Gastrocnemius medialis (tissue), 4 donors: ENCODE results near the gene SSTR3. TPM values are rescaled to one million over a fixed set of nuclear protein-coding genes. Genes with fewer than 3 reads are reported as not detected.

Source experiments
- ATAC-seq, 2 donors: fragments of 150-250 bp; one replicate each; pipeline ENCODE4 v1.9.1; 2016
- DNase-seq, 2 donors: peaks; one replicate each; pipeline ENCODE4 v3.0.0-alpha.2; 2019
- H3K27ac ChIP-seq, 4 donors: fragments of 200-600 bp; sonication (generic); 1 replicate in 1 of 4; 2 replicates in 3 of 4; pipeline ENCODE4 v1.5.1; 2016 to 2018; ENCODE audit warnings: mild to moderate bottlenecking in 2 of 4, moderate library complexity in 1 of 4
- H3K27me3 ChIP-seq, 3 donors: fragments of 200-600 bp; sonication (generic) in 2 of 3; 1 replicate in 1 of 3; 2 replicates in 2 of 3; pipeline versions ENCODE4 v1.5.1 to v1.6.0; 2016 to 2019; ENCODE audit warnings: mild to moderate bottlenecking in 1 of 3, moderate library complexity in 1 of 3
- H3K36me3 ChIP-seq, 2 donors: fragments of 200-600 bp; sonication (generic) in 1 of 2; one replicate each; pipeline ENCODE4 v1.5.1; 2017 to 2018
- H3K4me1 ChIP-seq, 2 donors: fragments of 200-600 bp; sonication (generic) in 1 of 2; one replicate each; pipeline ENCODE4 v1.5.1; 2016 to 2017; ENCODE audit warnings: mild to moderate bottlenecking in 2 of 2
- H3K4me3 ChIP-seq, 4 donors: fragments of 200-600 bp; sonication (generic) in 3 of 4; 1 replicate in 1 of 4; 2 replicates in 3 of 4; pipeline ENCODE4 v1.5.1; 2016 to 2019; ENCODE audit warnings: mild to moderate bottlenecking in 2 of 4
- H3K9me3 ChIP-seq, 3 donors: fragments of 200-600 bp; sonication (generic) in 2 of 3; 1 replicate in 1 of 3; 2 replicates in 2 of 3; pipeline ENCODE4 v1.5.1; 2016 to 2019
- POLR2A ChIP-seq, 2 donors: fragments of 450-650 bp; IDR thresholded peaks; one replicate each; pipeline ENCODE4 v1.6.1; 2017; ENCODE audit warnings: antibody characterized with exemption in 2 of 2, mild to moderate bottlenecking in 2 of 2, moderate library complexity in 2 of 2
- in situ Hi-C, 4 donors: fragments of 200-750 bp; cut with MboI; loops; one replicate each; pipeline versions ENCODE4 v1.15.0 to v1.8.0; 2017; ENCODE audit warnings: low sequenced_read_pairs in 4 of 4
- intact Hi-C: fragments of 100-400 bp; cut with DNase I; formaldehyde crosslinking; loops from one replicate; pipeline ENCODE4 v1.15.1; 2023; ENCODE audit warnings: low total_unique reads
- total RNA-seq, 4 donors: library from RNA; depleted of rRNA; stranded (reverse); fragments of >200 nt; gene quantifications; one replicate each; pipeline versions ENCODE4 v1.1.0 to v1.2.3, GENCODE V29; 2016
- TF ChIP-seq, protein P1 (sequence below), 5 experiments: fragments of 450-650 bp in 3 of 5; fragments of 200-600 bp in 2 of 5; sonication (generic) in 2 of 5; IDR thresholded peaks in 4 of 5; conservative IDR thresholded peaks in 1 of 5; 1 replicate in 4 of 5; 2 replicates in 1 of 5; pipeline ENCODE4 v1.5.1; 2016 to 2019; ENCODE audit warnings: antibody characterized with exemption in 5 of 5, mild to moderate bottlenecking in 3 of 5, moderate library complexity in 3 of 5

SSTR3 gene
- total RNA-seq, 4 donors from 2014 or later: not detected

DNA sequence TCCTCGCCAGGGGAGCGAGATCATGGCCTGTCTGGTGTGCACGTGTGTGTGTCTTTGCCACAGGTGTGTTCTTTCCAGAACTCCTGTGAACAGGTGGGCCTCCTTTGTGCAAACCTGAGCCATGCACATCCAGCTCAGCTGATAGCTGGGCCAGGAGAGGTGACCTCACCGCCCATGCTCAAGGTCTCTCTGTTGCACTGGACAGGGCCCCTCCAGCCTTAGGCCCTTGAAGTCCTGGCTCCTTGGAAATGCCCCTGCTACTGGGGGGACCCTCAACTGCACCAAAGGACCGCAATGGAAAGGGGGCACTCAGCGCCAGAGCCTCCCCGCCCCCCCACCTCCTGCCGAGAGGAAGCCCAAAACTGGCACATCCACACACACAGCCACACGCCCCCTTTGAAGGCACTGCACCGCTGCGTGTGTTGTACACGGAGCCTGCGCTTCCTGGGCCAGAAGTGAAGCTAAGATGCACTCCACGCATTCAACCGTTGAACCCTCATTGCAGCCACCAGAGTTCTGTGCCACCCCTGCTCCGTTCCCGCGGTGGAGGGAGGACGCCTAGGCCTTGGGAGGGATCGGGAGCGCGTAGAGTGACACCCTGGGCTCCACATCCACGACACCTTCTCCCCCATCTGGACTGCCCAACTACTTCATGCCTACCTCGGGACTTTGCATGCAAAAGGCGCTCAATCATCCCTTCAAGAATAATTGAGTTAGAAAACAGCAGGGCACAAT is 46.2 kb downstream of the SSTR3 start:
- TF ChIP-seq POLR2A (IDR thresholded peaks at IDR 0.05): no peak
- TF ChIP-seq, protein P1, sequence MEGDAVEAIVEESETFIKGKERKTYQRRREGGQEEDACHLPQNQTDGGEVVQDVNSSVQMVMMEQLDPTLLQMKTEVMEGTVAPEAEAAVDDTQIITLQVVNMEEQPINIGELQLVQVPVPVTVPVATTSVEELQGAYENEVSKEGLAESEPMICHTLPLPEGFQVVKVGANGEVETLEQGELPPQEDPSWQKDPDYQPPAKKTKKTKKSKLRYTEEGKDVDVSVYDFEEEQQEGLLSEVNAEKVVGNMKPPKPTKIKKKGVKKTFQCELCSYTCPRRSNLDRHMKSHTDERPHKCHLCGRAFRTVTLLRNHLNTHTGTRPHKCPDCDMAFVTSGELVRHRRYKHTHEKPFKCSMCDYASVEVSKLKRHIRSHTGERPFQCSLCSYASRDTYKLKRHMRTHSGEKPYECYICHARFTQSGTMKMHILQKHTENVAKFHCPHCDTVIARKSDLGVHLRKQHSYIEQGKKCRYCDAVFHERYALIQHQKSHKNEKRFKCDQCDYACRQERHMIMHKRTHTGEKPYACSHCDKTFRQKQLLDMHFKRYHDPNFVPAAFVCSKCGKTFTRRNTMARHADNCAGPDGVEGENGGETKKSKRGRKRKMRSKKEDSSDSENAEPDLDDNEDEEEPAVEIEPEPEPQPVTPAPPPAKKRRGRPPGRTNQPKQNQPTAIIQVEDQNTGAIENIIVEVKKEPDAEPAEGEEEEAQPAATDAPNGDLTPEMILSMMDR (IDR thresholded peaks at IDR 0.05 in 4 of 5, conservative IDR thresholded peaks at IDR 0.05 in 1 of 5): peak in 1 of 5 experiments; percentile 83
- H3K4me1 ChIP-seq: peaks cover 4 to 8% of the 10 kb centered on the region in 2 donors
- in situ Hi-C loops: no loop called here
- H3K27ac ChIP-seq: no peak overlapping the region
- DNase-seq (no peak), ATAC-seq (peak in 1 of 2 donors; percentile 6)
- no peak overlapping the region for H3K4me3 ChIP-seq
- peaks cover 0 to 6% (median 0%) of the 10 kb centered on the region in 3 donors for H3K27me3 ChIP-seq
- no peaks in the 10 kb centered on the region for H3K36me3 ChIP-seq
- H3K9me3 ChIP-seq: no peaks in the 10 kb centered on the region
- intact Hi-C loops: loop anchor here (1.0 kb wide), 1 partner anchor 33 kb away; no protein-coding TSS in a partner anchor

DNA sequence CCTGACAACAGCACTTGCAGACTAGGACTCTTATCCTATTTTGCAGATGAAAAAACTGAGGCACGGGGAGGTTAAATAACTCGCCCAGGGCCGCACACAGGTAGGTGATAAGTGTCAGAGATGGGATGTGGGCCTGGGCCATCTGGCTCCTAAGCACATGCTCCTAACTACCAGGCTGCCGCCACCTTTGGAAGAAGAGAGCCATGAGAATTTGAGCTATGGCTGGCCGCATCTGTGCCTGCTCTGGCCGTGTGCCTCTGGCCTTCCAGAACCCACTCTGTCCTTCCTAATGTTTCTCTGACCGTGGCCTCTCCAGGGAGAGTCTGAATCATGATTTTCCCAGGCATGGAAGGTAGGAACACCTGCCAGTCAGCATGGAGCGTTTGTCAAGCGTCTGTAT is 47.2 kb downstream of the SSTR3 start:
- in situ Hi-C loops: no loop called here
- DNase-seq: no peak
- intact Hi-C loops: no loop called here

DNA sequence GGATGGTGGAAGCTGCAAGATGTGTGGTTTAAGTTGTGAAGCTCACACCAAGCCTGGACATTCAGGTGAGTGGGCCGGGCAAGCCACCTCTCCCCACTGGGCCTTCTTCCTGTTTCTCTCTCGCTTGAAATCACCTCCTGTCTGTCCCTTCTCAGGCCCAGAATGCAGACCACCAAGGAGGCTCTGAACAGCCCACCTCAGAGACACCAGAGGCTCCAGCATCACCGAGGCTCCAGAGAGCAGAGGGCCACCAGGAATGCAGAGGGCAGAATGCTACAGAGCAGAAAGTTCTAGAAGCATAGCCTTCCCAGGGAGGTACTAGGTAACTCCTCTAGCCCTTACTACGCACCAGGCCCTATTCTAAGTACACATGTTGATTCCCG is 47.8 kb downstream of the SSTR3 start:
- ATAC-seq: no peak
- H3K4me3 ChIP-seq: no peak overlapping the region
- intact Hi-C loops (no loop called here), in situ Hi-C loops (loop anchor here in 2 of 4 donors (5.0 kb wide), 2 partner anchors 33 to 38 kb away; no protein-coding TSS in a partner anchor)
- no peaks in the 10 kb centered on the region for H3K36me3 ChIP-seq
- TF ChIP-seq, protein P1 (IDR thresholded peaks at IDR 0.05 in 4 of 5, conservative IDR thresholded peaks at IDR 0.05 in 1 of 5): no peak
- TF ChIP-seq POLR2A (IDR thresholded peaks at IDR 0.05): no peak
- H3K27me3 ChIP-seq: peaks cover 0 to 15% (median 0%) of the 10 kb centered on the region in 3 donors
- peaks cover 4 to 8% of the 10 kb centered on the region in 2 donors for H3K4me1 ChIP-seq
- H3K9me3 ChIP-seq: no peaks in the 10 kb centered on the region
- no peak overlapping the region for H3K27ac ChIP-seq
- no peak for DNase-seq

More for the DNA sequence above, 47.2 kb downstream of the SSTR3 start:
- Histone ChIP-seq H3K27me3 (peaks cover 0 to 13% (median 0%) of the 10 kb centered on the region in 3 donors), H3K4me1 (peaks cover 4 to 8% of the 10 kb centered on the region in 2 donors), H3K9me3 (no peaks in the 10 kb centered on the region), H3K36me3 (no peaks in the 10 kb centered on the region), H3K27ac (no peak overlapping the region), H3K4me3 (no peak overlapping the region)
- no peak for TF ChIP-seq POLR2A (IDR thresholded peaks at IDR 0.05)
- TF ChIP-seq, protein P1 (IDR thresholded peaks at IDR 0.05 in 4 of 5, conservative IDR thresholded peaks at IDR 0.05 in 1 of 5): no peak
- no peak for ATAC-seq

DNA sequence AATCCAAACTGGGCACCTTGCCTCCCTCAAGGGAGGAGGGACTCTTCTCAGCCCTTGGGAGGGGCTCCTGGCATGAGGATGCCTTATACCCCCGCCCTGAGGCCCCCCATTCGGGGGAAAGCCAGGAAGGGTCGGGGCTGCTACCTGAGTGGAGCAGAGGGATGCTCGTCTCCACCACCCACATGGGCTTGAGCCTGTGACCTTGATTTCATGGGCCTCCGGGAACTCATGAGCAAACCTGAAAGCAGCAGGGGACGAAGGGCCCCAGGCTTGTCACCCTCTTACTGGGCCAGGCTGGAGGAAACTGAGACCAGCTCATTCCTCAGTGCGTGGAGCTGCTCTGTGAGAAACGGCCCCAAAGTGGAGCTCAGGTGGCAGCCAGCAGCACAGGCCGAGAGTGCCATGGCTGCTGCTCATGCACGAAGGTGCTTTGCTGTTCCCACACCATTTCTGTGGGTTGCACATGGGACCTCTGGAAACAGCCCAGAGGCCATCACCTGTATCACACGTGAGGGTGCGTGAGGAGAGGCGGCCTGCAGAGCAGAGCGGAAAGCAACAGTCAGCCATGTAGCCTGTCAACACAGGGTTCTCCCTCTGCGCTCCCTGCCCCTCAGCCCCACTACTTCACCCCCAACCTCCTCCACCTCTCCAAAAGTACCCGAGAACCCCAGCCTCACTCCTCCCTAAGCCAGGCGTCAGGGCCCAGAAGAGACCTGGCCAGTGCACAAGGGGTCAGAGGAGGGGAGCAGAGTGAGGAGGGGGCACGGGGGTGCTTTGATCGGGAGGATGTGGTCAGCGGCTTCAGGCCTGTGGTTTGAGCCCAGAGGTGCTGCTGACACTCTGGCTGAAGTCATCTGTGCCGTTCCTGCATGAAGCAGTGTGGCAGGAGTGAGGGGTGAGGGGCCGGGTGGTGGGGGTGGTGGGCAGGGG is 48.4 kb downstream of the SSTR3 start:
- DNase-seq (no peak), ATAC-seq (no peak)
- TF ChIP-seq POLR2A (IDR thresholded peaks at IDR 0.05): no peak
- TF ChIP-seq, protein P1 (IDR thresholded peaks at IDR 0.05 in 4 of 5, conservative IDR thresholded peaks at IDR 0.05 in 1 of 5): no peak
- in situ Hi-C loops (loop anchor here in 2 of 4 donors (5.0 kb wide), 2 partner anchors 33 to 38 kb away; no protein-coding TSS in a partner anchor), intact Hi-C loops (no loop called here)
- Histone ChIP-seq H3K36me3 (no peaks in the 10 kb centered on the region), H3K4me3 (no peak overlapping the region), H3K27ac (no peak overlapping the region), H3K9me3 (no peaks in the 10 kb centered on the region), H3K4me1 (peaks cover 4 to 8% of the 10 kb centered on the region in 2 donors), H3K27me3 (peaks cover 0 to 16% (median 0%) of the 10 kb centered on the region in 3 donors)
